ENCODE results near the gene ZNF383. TPM values are rescaled to one million over a fixed set of nuclear protein-coding genes. Genes with fewer than 3 reads are reported as not detected.

The ZNF383 gene
- total and polyA plus RNA-seq, 10 of the 15 experiments (the other 5 are each of a cell fraction or from before 2014, with no cell fraction given): 3.3 to 9.0 (median 5.1) TPM

- Histone ChIP-seq H3K4me3 (peak overlapping the region; percentile 73), H3K9me3 (replicated peaks; ENCODE audit: control insufficient read depth, insufficient read depth, low read length) (peaks cover 8% of the 10 kb centered on the region; the same call in 2 of the 3 replicates), H3K4me1 (ENCODE audit: control insufficient read depth, insufficient read depth, low read length) (no peaks in the 10 kb centered on the region), H3K79me2 (ENCODE audit: control insufficient read depth, insufficient read depth, low read length) (no peaks in the 10 kb centered on the region), H3K27me3 (replicated peaks in 1 of 2; ENCODE audit: control insufficient read depth in 2 of 2, insufficient read depth in 2 of 2, low read length in 1 of 2) (no peaks in the 10 kb centered on the region), H3K9ac (ENCODE audit: control insufficient read depth, insufficient read depth, low read length) (no peak overlapping the region), H3K27ac (ENCODE audit: control insufficient read depth, insufficient read depth) (no peak overlapping the region), H2AFZ (ENCODE audit: control insufficient read depth, low read depth, low read length) (peak overlapping the region; percentile 74), H4K20me1 (ENCODE audit: control insufficient read depth, insufficient read depth) (no peaks in the 10 kb centered on the region; the same call in 1 of the 2 replicates), H3K4me2 (ENCODE audit: control insufficient read depth, insufficient read depth) (peak overlapping the region; percentile 72), H3K36me3 (ENCODE audit: control insufficient read depth in 2 of 2, insufficient read depth in 2 of 2, low read length in 1 of 2) (no peaks in the 10 kb centered on the region)
- ChIA-PET RAD21 (ENCODE audit: unreplicated experiment) (no interaction called here), CTCF (no interaction called here), POLR2A (no interaction called here), SMC1A (ENCODE audit: uncharacterized antibody, unreplicated experiment) (no interaction called here)
- peak; percentile 27 for FAIRE-seq
- BruUV-seq (replicated peaks): no TSS peak
- in situ Hi-C loops (cut with MboI): no loop called here
- DNase-seq (ENCODE audit: low read depth, low spot score): peak; percentile 54
- 1% methylated on average over 39 of the region's 39 CpGs for WGBS (ENCODE audit: insufficient coverage, insufficient replicate concordance, low lambda C conversion rate, missing lambda C conversion rate)
- peak; percentile 66 for ATAC-seq
- intact Hi-C loops (cut with micrococcal nuclease; ENCODE audit: unreplicated experiment): no loop called here
- TF ChIP-seq POLR2AphosphoS5 (IDR thresholded peaks at IDR 0.05; ENCODE audit: low read length) (peak; percentile 53; the same call in 1 of the 2 replicates), CEBPZ (IDR thresholded peaks at IDR 0.05; ENCODE audit: low read depth, low read length) (peak; percentile 56; the same call in 1 of the 2 replicates), BMI1 (IDR thresholded peaks at IDR 0.05; ENCODE audit: borderline replicate concordance) (no peak), RAD21 (IDR thresholded peaks at IDR 0.05; ENCODE audit: insufficient read depth, low read depth, low read length) (no peak), EZH2 (IDR thresholded peaks at IDR 0.05; ENCODE audit: borderline replicate concordance, control insufficient read depth, low read depth, low read length) (no peak), NFYB (IDR thresholded peaks at IDR 0.05; ENCODE audit: insufficient read depth, low read depth, low read length) (peak; percentile 79), HDAC6 (IDR thresholded peaks at IDR 0.05; ENCODE audit: unreplicated experiment) (no peak), TAF1 (IDR thresholded peaks at IDR 0.05; ENCODE audit: borderline replicate concordance, low read depth, low read length) (peak; percentile 52; the same call in 1 of the 2 replicates), NFXL1 (IDR thresholded peaks at IDR 0.05; ENCODE audit: borderline replicate concordance) (no peak), KLF5 (IDR thresholded peaks at IDR 0.05; ENCODE audit: partially characterized antibody) (peak; percentile 53), BHLHE40 (IDR thresholded peaks at IDR 0.05; ENCODE audit: borderline replicate concordance in 1 of 2, low read depth in 2 of 2, low read length in 1 of 2) (no peak), TBL1XR1 (IDR thresholded peaks at IDR 0.05; ENCODE audit: low read depth, low read length) (0 out of 2 replicates have a peak, but pooled peaks have one; percentile 28), SP1 (IDR thresholded peaks at IDR 0.05; ENCODE audit: low read depth, low read length) (peak; percentile 90), CBFB (IDR thresholded peaks at IDR 0.05; ENCODE audit: low read depth) (no peak), PAX5 (IDR thresholded peaks at IDR 0.05; ENCODE audit: borderline replicate concordance, low read depth, low read length) (no peak), PKNOX1 (IDR thresholded peaks at IDR 0.05) (peak; percentile 96), NRF1 (conservative IDR thresholded peaks at IDR 0.05; ENCODE audit: low read depth, low read length) (no peak), ZNF384 (IDR thresholded peaks at IDR 0.05; ENCODE audit: borderline replicate concordance, low read depth, low read length) (no peak), MEF2B (IDR thresholded peaks at IDR 0.05; ENCODE audit: partially characterized antibody, poor library complexity, severe bottlenecking) (no peak), POLR2A (IDR thresholded peaks at IDR 0.05; ENCODE audit: low read depth, low read length) (peak; percentile 82)
Observed at GRCh38 chr19:37251308-37252229, 33.6 kb downstream of the ZNF383 start.
